RWPE1 (cell line): Measurements from ENCODE around the gene TMPRSS9.

Source experiments
- CTCF ChIA-PET: fragments of 350-600 bp; sonication (Branson Sonifier 250); formaldehyde crosslinking; extraction: SDS; loops from one replicate; lab custom pipeline; 2021; lab: Yijun Ruan, JAX
- POLR2A ChIA-PET: fragments of 400-600 bp; formaldehyde crosslinking; extraction: SDS; loops from one replicate; lab custom pipeline; 2020; ENCODE audit warnings: antibody characterized with exemption; ENCODE audit not compliant: low non-redundant PET; lab: Yijun Ruan, JAX
- DNase-seq: peaks from one replicate; pipeline ENCODE4 v3.0.0; 2012; ENCODE audit warnings: low spot score
- H3K27ac ChIP-seq: fragments of 450-650 bp; 2 replicates; pipeline ENCODE4 v1.5.1; 2017
- TF ChIP-seq, protein P1 (sequence below): fragments of 450-650 bp; conservative IDR thresholded peaks from 2 replicates; pipeline ENCODE4 v1.5.1; 2017; ENCODE audit warnings: low read depth, mild to moderate bottlenecking

Gene TMPRSS9

GRCh38 chr19:2425622-2426581, 65.8 kb downstream of the TMPRSS9 start:
- H3K27ac ChIP-seq, result peak overlapping the region; percentile 95

DNA sequence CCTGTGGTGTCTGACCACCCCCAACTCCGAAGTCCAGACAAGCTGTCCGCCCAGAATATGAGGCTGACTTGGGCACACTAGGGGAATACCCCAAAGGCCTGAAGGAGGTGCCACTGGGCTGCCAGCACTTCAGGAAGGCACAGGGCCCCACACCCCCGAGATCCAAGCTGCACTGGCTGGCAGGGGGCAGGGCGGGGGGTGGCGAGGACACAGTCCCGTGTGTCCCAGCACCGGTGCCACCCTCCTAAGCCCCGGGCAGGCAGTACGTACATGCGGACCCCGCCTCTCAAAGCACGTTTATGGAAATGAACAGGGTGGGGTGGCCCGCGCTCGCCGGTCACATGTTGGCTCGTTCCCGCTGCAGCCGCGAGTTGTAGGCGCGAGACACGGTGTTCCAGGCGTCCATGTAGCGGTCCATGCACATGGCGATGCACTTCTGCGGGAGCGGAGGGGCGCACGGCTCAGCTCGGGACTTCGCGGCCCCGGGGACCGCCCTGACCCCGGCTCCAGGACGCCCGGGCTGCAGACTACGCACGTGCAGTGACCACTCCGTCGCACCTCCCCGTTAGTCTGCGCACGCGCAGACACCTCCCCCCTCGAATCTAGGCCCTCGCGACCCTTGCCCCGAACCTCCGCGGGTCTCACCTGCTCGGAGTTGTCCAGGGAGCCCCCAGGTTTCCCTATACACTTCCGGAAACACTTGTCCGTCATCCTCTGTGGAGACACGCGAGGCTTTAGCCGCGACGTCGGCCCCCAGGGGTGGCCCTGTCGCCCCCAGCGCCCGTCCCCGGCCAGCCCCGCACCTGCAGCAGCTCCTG, 66.8 kb downstream of the TMPRSS9 start:
- ChIA-PET CTCF (interaction anchor here (1.5 kb wide), 1 partner anchor 153 kb away, joined by 5 read pairs; no protein-coding TSS in a partner anchor), POLR2A (interaction anchor here (0.5 to 1.0 kb wide), 3 partner anchors 99 to 305 kb away, joined by 3 read pairs; partner anchors contain the start of gene LSM7)
- peak; percentile 70 for DNase-seq
- TF ChIP-seq, protein P1, sequence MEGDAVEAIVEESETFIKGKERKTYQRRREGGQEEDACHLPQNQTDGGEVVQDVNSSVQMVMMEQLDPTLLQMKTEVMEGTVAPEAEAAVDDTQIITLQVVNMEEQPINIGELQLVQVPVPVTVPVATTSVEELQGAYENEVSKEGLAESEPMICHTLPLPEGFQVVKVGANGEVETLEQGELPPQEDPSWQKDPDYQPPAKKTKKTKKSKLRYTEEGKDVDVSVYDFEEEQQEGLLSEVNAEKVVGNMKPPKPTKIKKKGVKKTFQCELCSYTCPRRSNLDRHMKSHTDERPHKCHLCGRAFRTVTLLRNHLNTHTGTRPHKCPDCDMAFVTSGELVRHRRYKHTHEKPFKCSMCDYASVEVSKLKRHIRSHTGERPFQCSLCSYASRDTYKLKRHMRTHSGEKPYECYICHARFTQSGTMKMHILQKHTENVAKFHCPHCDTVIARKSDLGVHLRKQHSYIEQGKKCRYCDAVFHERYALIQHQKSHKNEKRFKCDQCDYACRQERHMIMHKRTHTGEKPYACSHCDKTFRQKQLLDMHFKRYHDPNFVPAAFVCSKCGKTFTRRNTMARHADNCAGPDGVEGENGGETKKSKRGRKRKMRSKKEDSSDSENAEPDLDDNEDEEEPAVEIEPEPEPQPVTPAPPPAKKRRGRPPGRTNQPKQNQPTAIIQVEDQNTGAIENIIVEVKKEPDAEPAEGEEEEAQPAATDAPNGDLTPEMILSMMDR, result no peak
- peak overlapping the region; percentile 95 for H3K27ac ChIP-seq

More at GRCh38 chr19:2425622-2426581, 65.8 kb downstream of the TMPRSS9 start:
- DNase-seq, result no peak
- ChIA-PET POLR2A (no interaction called here), CTCF (interaction anchor here (1.5 kb wide), 1 partner anchor 153 kb away, joined by 5 read pairs; no protein-coding TSS in a partner anchor)
- TF ChIP-seq, protein P1, result no peak

GRCh38 chr19:2427429-2428320, 67.6 kb downstream of the TMPRSS9 start, which contains the start of gene TIMM13:
Gene TIMM13 (minus strand): TSS chr19:2427586. CDS start chr19:2427533, 53 bp downstream.
- ChIA-PET CTCF (interaction anchor here (0.7 to 1.5 kb wide), 4 partner anchors 152 to 243 kb away, joined by 3 to 5 read pairs (median 4); no protein-coding TSS in a partner anchor), POLR2A (interaction anchor here (0.5 to 1.0 kb wide), 2 partner anchors 100 to 190 kb away, joined by 3 read pairs; partner anchors contain the start of gene LSM7)
- TF ChIP-seq, protein P1, result no peak
- DNase-seq, result peak; percentile 95
- H3K27ac ChIP-seq, result peak within 1 kb of the TSS; percentile 95

DNA sequence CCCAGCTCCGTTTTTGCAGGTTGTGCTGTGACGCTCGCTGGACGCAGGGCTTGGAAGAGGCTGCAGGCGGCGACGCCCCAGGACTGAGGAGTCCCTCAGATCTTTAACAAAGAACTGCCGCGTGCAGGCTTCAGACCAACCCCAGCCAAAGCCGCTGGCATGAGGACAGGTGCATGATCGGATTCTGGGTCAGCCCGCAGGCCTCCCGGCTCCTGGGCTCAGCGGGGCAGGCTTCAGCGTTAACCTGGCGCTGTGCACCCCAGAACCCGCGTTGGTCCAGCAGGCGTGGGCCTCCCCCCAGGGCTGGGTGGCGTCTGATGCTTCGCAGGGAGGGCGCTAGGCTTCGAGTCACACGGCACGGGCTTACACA, 68.2 kb downstream of the TMPRSS9 start:
- peak overlapping the region; percentile 95 for H3K27ac ChIP-seq
- POLR2A ChIA-PET, result interaction anchor here (1.0 kb wide), 1 partner anchor 100 kb away, joined by 3 read pairs; the partner anchor contains the start of gene LSM7
- TF ChIP-seq, protein P1, result no peak
- DNase-seq, result no peak
- CTCF ChIA-PET, result interaction anchor here (0.7 to 0.9 kb wide), 3 partner anchors 182 to 243 kb away, joined by 3 to 4 read pairs (median 3); no protein-coding TSS in a partner anchor

DNA sequence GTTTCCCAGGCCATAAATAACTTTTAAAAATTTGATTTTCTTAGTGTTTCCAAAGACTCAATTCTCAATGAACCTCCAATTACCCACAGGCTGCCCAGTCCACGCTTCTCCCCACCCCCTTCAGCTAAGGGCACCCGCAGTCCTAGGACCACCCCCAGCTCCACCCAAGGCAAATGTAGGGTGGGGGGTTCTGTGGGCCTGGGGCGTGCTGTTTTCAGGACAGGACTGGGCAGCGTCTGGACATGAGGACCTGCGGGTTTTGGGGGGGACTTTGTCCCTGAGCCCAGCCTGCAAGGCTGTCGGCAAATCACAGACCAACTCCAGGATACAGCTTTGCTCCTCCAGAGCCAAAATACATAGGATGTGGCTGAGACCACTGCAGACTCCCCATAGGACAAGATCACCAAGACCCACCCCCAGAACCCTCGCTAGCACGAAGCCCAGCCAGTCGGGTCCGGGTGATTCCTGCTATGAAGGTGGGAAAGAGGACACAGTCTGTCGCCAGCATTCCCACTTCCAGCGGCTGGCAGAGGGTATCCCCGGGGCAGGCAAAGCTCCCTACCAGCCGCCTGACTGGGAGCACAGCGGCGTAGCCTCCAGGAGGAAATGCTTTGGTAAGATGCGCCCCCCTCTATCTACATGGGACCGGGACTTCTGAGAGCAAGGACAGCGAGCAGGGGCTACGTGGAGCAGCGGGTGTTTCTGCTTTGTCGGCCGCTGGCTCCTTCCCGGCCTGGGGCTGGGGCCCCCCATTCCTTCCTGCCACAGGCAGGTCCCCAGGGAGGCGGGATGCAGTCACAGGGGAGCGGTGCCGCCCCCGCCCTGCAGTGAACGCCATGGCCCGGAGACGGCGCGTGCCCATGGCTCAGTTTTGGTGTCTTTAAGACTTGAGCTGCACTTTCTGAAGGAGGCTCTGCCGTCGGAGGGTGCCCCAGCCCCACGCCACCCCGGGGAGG, 69.0 kb downstream of the TMPRSS9 start:
- ChIA-PET CTCF (interaction anchor here (0.6 kb wide), 1 partner anchor 153 kb away, joined by 5 read pairs; no protein-coding TSS in a partner anchor), POLR2A (no interaction called here)
- H3K27ac ChIP-seq, result peak overlapping the region; percentile 95
- no peak for DNase-seq
- TF ChIP-seq, protein P1, result no peak
